ENCODE measurements around the gene PAK6.

- TF ChIP-seq CTCF (IDR thresholded peaks at IDR 0.05; ENCODE audit: poor library complexity, severe bottlenecking): no peak
- no peak for TF ChIP-seq EZH2 (IDR thresholded peaks at IDR 0.05; ENCODE audit: borderline replicate concordance, insufficient read depth, low read length, poor library complexity, severe bottlenecking)
- TF ChIP-seq EP300 (conservative IDR thresholded peaks at IDR 0.05; ENCODE audit: poor library complexity, severe bottlenecking): no peak
Observed at GRCh38 chr15:40242601-40243000, 3.7 kb downstream of the PAK6 start.

Measured in neural cell (in vitro differentiated cells).